ENCODE measurements around the gene GRB10. TPM values are rescaled to one million over a fixed set of nuclear protein-coding genes. Genes with fewer than 3 reads are reported as not detected.

GRB10 gene
- total RNA-seq, 2 experiments from 2014 or later: 5.9 to 8.4 TPM

DNA sequence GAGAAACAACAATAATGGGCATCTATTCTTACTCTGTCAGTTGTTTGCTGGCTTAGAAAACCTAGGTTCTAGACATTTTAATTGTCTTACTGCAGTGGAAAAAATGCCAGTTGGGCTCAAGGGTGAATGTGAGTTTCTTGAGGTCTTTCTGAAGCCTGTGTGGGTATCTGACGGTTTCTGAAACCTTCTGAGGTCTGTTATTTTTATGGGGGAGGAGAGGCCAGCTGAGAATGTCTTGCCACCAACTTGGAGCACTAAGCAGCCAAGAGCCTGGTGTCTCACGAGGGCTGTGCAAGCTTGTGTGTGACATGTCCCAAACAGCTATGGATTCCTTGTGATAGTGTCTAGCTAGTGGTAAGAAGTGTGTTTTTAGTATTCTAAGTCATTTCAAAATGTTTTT is 193.3 kb downstream of the GRB10 start:
- Histone ChIP-seq H3K27me3 (ENCODE audit: control insufficient read depth in 1 of 2, insufficient read depth in 2 of 2, low read length in 2 of 2) (no peaks in the 10 kb centered on the region), H3K4me3 (ENCODE audit: low read length) (no peak overlapping the region), H3K9me3 (ENCODE audit: control insufficient read depth in 1 of 2, insufficient read depth in 1 of 2, low read length in 2 of 2) (peaks cover under 1 to 9% of the 10 kb centered on the region in 2 experiments), H3K27ac (ENCODE audit: low read depth in 1 of 2, low read length in 2 of 2) (no peak overlapping the region), H3K4me1 (ENCODE audit: insufficient read depth, low read length) (peaks cover 3% of the 10 kb centered on the region), H3K36me3 (ENCODE audit: insufficient read depth, low read length) (no peaks in the 10 kb centered on the region)
- no peaks in the 10 kb centered on the region for H3K9me3 Mint-ChIP-seq
- POLR2A ChIA-PET: no interaction called here
- no peak for DNase-seq
- intact Hi-C loops (cut with DNase I, micrococcal nuclease): no loop called here
- peaks cover 11% of the 10 kb centered on the region for H3K27me3 Mint-ChIP-seq
- CTCF ChIA-PET: no interaction called here
- no peaks in the 10 kb centered on the region for H3K36me3 Mint-ChIP-seq (ENCODE audit: low read depth)
- no peak for TF ChIP-seq CTCF (IDR thresholded peaks at IDR 0.05)
- H3K4me3 Mint-ChIP-seq: no peak overlapping the region
- H3K4me1 Mint-ChIP-seq (ENCODE audit: low read depth): peaks cover 4% of the 10 kb centered on the region
- no peak overlapping the region for H3K27ac Mint-ChIP-seq
- no peak for ATAC-seq (ENCODE audit: poor library complexity)

DNA sequence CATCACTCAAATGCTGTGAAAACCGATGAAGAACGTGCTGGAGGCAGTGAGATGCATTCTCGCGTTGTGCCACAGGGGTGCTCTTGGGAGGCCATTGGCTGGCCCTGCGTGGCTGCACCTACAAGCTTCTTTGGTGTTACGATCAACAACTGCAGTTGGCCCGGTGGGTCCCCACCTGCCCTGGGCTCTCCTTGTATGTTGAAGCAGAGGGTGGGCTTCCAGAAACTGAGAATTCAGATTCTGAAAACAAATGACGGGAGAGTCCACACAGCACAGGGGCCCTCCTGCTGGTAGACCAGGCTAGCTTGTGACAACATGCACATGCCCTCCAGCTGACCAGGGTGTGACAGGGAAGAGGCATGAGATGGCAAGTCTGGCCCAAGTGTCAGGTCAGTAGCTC is 193.8 kb downstream of the GRB10 start:
- peaks cover 5 to 14% of the 10 kb centered on the region in 2 experiments for H3K9me3 ChIP-seq (ENCODE audit: control insufficient read depth in 1 of 2, insufficient read depth in 1 of 2, low read length in 2 of 2)
- no peaks in the 10 kb centered on the region for H3K9me3 Mint-ChIP-seq
- no peak overlapping the region for H3K4me3 Mint-ChIP-seq
- no peaks in the 10 kb centered on the region for H3K36me3 ChIP-seq (ENCODE audit: insufficient read depth, low read length)
- H3K27ac Mint-ChIP-seq: no peak overlapping the region
- no peaks in the 10 kb centered on the region for H3K36me3 Mint-ChIP-seq (ENCODE audit: low read depth)
- peaks cover 11% of the 10 kb centered on the region for H3K27me3 Mint-ChIP-seq
- H3K4me1 Mint-ChIP-seq (ENCODE audit: low read depth): no peaks in the 10 kb centered on the region
- H3K4me3 ChIP-seq (ENCODE audit: low read length): no peak overlapping the region
- H3K4me1 ChIP-seq (ENCODE audit: insufficient read depth, low read length): no peaks in the 10 kb centered on the region
- TF ChIP-seq CTCF (IDR thresholded peaks at IDR 0.05): no peak
- POLR2A ChIA-PET: no interaction called here
- ATAC-seq (ENCODE audit: poor library complexity): no peak
- no peaks in the 10 kb centered on the region for H3K27me3 ChIP-seq (ENCODE audit: control insufficient read depth in 1 of 2, insufficient read depth in 2 of 2, low read length in 2 of 2)
- no peak overlapping the region for H3K27ac ChIP-seq (ENCODE audit: low read depth in 1 of 2, low read length in 2 of 2)
- intact Hi-C loops (cut with DNase I, micrococcal nuclease): no loop called here
- no peak for DNase-seq
- CTCF ChIA-PET: no interaction called here

GRCh38 chr7:50587737-50588136 is 195.0 kb downstream of the GRB10 start:
- intact Hi-C loops (cut with DNase I, micrococcal nuclease): no loop called here

More at GRCh38 chr7:50587737-50588136, 195.0 kb downstream of the GRB10 start:
- Histone ChIP-seq H3K27ac (ENCODE audit: low read depth in 1 of 2, low read length in 2 of 2) (no peak overlapping the region), H3K36me3 (ENCODE audit: insufficient read depth, low read length) (no peaks in the 10 kb centered on the region), H3K27me3 (ENCODE audit: control insufficient read depth in 1 of 2, insufficient read depth in 2 of 2, low read length in 2 of 2) (no peaks in the 10 kb centered on the region), H3K9me3 (ENCODE audit: control insufficient read depth in 1 of 2, insufficient read depth in 1 of 2, low read length in 2 of 2) (peaks cover 16 to 18% of the 10 kb centered on the region in 2 experiments), H3K4me3 (ENCODE audit: low read length) (no peak overlapping the region), H3K4me1 (ENCODE audit: insufficient read depth, low read length) (no peaks in the 10 kb centered on the region)
- TF ChIP-seq CTCF (IDR thresholded peaks at IDR 0.05): no peak
- Mint-ChIP-seq H3K27me3 (peaks cover 11% of the 10 kb centered on the region), H3K4me3 (no peak overlapping the region), H3K4me1 (ENCODE audit: low read depth) (no peaks in the 10 kb centered on the region), H3K27ac (no peak overlapping the region), H3K36me3 (ENCODE audit: low read depth) (no peaks in the 10 kb centered on the region), H3K9me3 (peaks cover 4% of the 10 kb centered on the region)
- DNase-seq: no peak
- no peak for ATAC-seq (ENCODE audit: poor library complexity)
- CTCF ChIA-PET: no interaction called here
- POLR2A ChIA-PET: no interaction called here
